Measurements from ENCODE around the gene COL13A1.

COL13A1 gene

GRCh38 chr10:69846293-69846921 lies 44.7 kb downstream of the COL13A1 start:
- no peak for DNase-seq (ENCODE audit: low read depth)

- no peak for DNase-seq (ENCODE audit: low read depth)
These were observed 45.8 kb downstream of the COL13A1 start for GRCh38 chr10:69847458-69847857.

- DNase-seq (ENCODE audit: low read depth), result no peak
These were observed 46.2 kb downstream of the COL13A1 start for GRCh38 chr10:69847883-69848282.

GRCh38 chr10:69848454-69848853 lies 46.7 kb downstream of the COL13A1 start:
- no peak for DNase-seq (ENCODE audit: low read depth)

- no peak for DNase-seq (ENCODE audit: low read depth)
These were observed 48.1 kb downstream of the COL13A1 start for GRCh38 chr10:69849825-69850224.

- no peak for DNase-seq (ENCODE audit: low read depth)
These were observed 48.7 kb downstream of the COL13A1 start for GRCh38 chr10:69850440-69850839.

GRCh38 chr10:69851306-69851705 lies 49.6 kb downstream of the COL13A1 start:
- DNase-seq (ENCODE audit: low read depth), result no peak

GRCh38 chr10:69853064-69853463 lies 51.4 kb downstream of the COL13A1 start:
- DNase-seq (ENCODE audit: low read depth), result no peak

GRCh38 chr10:69854511-69855345 lies 53.0 kb downstream of the COL13A1 start:
- no peak for DNase-seq (ENCODE audit: low read depth)

GRCh38 chr10:69855346-69856111 lies 53.8 kb downstream of the COL13A1 start:
- no peak for DNase-seq (ENCODE audit: low read depth)

GRCh38 chr10:69856601-69857166 lies 55.0 kb downstream of the COL13A1 start:
- no peak for DNase-seq (ENCODE audit: low read depth)

GRCh38 chr10:69858201-69858600 lies 56.5 kb downstream of the COL13A1 start:
- DNase-seq (ENCODE audit: low read depth), result no peak

GRCh38 chr10:69860271-69860670 lies 58.6 kb downstream of the COL13A1 start:
- no peak for DNase-seq (ENCODE audit: low read depth)

GRCh38 chr10:69861251-69862240 lies 59.8 kb downstream of the COL13A1 start:
- DNase-seq (ENCODE audit: low read depth), result no peak

- no peak for DNase-seq (ENCODE audit: low read depth)
These were observed 61.3 kb downstream of the COL13A1 start for GRCh38 chr10:69862882-69863530.

- DNase-seq (ENCODE audit: low read depth), result no peak
These were observed 61.9 kb downstream of the COL13A1 start for GRCh38 chr10:69863580-69863979.

GRCh38 chr10:69864321-69864720 lies 62.6 kb downstream of the COL13A1 start:
- DNase-seq (ENCODE audit: low read depth), result no peak

GRCh38 chr10:69865450-69865849 lies 63.7 kb downstream of the COL13A1 start:
- no peak for DNase-seq (ENCODE audit: low read depth)

GRCh38 chr10:69866246-69866687 lies 64.6 kb downstream of the COL13A1 start:
- DNase-seq (ENCODE audit: low read depth), result no peak

GRCh38 chr10:69866688-69867461 lies 65.2 kb downstream of the COL13A1 start:
- DNase-seq (ENCODE audit: low read depth), result no peak
